Coronary artery (tissue), 2 donors: ENCODE results near the gene PDE11A.

ENCODE experiments used
- DNase-seq: peaks from one replicate; pipeline ENCODE4 v3.0.0-alpha.2; 2017; ENCODE audit warnings: low spot score
- H3K27ac ChIP-seq, 2 donors: fragments of 200-600 bp; sonication (generic); one replicate each; pipeline ENCODE4 v1.5.1; 2016 to 2019
- H3K4me3 ChIP-seq: fragments of 200-600 bp; sonication (generic); 2 replicates; pipeline ENCODE4 v1.5.1; 2016; ENCODE audit warnings: mild to moderate bottlenecking, moderate library complexity
- TF ChIP-seq, protein P1 (sequence below): fragments of 200-600 bp; sonication (generic); IDR thresholded peaks from one replicate; pipeline ENCODE4 v1.5.1; 2019; ENCODE audit warnings: antibody characterized with exemption

The PDE11A gene

DNA sequence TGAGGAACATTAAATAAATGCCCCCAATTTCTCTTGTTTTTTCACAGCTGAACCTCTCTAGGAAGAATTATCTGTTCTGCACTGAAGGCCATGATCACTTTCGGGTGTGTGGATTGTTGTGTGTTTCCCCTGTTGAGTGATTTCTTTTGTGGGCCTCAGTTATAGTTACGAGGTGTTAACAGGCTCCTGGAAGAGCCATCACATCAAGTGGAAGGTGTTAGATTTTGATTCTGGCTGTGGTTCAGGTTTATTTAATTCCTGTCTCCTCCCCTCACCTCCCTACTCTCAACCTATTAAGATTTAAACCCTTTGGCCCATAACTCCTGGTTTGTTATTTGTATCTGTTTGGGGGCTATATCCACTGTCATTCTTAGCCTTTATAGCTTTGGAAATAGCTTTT, 497.2 kb downstream of the PDE11A start:
- no peak for DNase-seq
- Histone ChIP-seq H3K4me3 (no peak overlapping the region), H3K27ac (no peak overlapping the region)
- TF ChIP-seq, protein P1, sequence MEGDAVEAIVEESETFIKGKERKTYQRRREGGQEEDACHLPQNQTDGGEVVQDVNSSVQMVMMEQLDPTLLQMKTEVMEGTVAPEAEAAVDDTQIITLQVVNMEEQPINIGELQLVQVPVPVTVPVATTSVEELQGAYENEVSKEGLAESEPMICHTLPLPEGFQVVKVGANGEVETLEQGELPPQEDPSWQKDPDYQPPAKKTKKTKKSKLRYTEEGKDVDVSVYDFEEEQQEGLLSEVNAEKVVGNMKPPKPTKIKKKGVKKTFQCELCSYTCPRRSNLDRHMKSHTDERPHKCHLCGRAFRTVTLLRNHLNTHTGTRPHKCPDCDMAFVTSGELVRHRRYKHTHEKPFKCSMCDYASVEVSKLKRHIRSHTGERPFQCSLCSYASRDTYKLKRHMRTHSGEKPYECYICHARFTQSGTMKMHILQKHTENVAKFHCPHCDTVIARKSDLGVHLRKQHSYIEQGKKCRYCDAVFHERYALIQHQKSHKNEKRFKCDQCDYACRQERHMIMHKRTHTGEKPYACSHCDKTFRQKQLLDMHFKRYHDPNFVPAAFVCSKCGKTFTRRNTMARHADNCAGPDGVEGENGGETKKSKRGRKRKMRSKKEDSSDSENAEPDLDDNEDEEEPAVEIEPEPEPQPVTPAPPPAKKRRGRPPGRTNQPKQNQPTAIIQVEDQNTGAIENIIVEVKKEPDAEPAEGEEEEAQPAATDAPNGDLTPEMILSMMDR: no peak

DNA sequence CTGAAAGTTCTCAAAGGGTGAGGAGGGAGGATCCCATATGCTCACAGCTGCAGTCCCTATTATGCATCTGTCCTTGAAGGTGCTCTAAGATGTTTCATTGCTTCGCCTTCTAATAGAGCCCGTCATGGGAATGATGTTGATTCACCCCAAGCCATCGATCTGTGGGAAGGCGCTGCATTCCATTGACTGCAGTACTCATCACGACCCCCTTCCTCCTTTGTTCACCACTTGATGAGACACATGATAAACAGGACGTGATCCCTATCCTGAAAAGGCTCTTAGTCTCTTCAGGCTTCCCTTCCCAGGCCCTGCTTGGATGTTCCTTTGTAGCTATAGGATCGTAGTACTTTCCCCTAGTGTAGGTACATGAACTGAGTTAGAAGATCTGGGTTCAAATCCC, 498.2 kb downstream of the PDE11A start:
- Histone ChIP-seq H3K4me3 (no peak overlapping the region), H3K27ac (no peak overlapping the region)
- no peak for DNase-seq
- TF ChIP-seq, protein P1: no peak
